HG03045 (cell line): Measurements from ENCODE around the gene GPR158.
"Not testable (repeated sequence)": the region's sequence is repeated elsewhere in the genome, so short reads cannot be mapped to it uniquely, and the experiment has no call there.

Experiments used
- ATAC-seq: cut with Tn5 transposase; IDR thresholded peaks from one replicate; pipeline ENCODE4 v1.9.1; 2021; ENCODE audit warnings: mild to moderate bottlenecking, moderate library complexity; ENCODE audit not compliant: unreplicated experiment

The GPR158 gene, protein sequence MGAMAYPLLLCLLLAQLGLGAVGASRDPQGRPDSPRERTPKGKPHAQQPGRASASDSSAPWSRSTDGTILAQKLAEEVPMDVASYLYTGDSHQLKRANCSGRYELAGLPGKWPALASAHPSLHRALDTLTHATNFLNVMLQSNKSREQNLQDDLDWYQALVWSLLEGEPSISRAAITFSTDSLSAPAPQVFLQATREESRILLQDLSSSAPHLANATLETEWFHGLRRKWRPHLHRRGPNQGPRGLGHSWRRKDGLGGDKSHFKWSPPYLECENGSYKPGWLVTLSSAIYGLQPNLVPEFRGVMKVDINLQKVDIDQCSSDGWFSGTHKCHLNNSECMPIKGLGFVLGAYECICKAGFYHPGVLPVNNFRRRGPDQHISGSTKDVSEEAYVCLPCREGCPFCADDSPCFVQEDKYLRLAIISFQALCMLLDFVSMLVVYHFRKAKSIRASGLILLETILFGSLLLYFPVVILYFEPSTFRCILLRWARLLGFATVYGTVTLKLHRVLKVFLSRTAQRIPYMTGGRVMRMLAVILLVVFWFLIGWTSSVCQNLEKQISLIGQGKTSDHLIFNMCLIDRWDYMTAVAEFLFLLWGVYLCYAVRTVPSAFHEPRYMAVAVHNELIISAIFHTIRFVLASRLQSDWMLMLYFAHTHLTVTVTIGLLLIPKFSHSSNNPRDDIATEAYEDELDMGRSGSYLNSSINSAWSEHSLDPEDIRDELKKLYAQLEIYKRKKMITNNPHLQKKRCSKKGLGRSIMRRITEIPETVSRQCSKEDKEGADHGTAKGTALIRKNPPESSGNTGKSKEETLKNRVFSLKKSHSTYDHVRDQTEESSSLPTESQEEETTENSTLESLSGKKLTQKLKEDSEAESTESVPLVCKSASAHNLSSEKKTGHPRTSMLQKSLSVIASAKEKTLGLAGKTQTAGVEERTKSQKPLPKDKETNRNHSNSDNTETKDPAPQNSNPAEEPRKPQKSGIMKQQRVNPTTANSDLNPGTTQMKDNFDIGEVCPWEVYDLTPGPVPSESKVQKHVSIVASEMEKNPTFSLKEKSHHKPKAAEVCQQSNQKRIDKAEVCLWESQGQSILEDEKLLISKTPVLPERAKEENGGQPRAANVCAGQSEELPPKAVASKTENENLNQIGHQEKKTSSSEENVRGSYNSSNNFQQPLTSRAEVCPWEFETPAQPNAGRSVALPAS (N-terminal part only)

DNA sequence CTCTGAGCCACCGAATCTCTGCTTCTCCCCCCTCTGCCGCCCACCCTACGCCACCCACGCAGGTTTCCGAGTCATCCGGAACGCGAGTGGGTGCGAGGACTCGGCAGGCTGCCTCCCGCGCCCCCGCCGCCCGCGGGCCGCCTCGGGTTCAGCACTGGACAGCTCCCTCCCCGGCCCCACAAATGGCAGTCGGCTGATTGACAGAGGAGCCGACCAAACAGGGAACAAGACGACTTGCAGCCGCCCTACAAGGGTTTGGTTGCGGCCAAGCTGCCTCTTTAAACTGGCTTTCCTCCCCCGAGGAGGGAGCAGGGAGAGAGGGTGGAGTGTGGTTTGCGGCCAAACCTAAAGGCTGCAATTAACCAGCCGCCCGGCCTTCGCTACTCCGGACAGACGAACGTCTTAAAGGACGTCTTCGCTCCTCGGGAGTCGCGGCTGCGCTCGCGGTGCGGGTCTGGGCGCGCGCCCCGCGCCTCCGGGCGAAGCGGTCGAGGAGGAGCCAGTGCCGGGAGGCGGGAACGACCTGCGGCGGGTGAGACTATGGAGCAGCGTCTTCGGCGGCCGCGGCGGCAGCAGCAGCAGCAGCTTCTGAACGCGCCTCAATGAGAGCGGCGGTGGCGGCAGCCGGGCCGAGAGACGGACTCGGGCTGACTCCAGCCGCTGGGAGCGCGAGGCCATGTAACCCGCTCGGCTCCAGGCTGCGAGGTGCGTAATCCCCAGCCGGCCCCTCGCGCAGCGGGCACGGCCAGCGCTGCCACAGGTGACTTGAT lies at the start of gene GPR158:
TSS of gene GPR158 (plus strand) at position 541 of the 770 bp plus-strand sequence. CDS start 420 bp downstream, outside the sequence.
- ATAC-seq = no peak

DNA sequence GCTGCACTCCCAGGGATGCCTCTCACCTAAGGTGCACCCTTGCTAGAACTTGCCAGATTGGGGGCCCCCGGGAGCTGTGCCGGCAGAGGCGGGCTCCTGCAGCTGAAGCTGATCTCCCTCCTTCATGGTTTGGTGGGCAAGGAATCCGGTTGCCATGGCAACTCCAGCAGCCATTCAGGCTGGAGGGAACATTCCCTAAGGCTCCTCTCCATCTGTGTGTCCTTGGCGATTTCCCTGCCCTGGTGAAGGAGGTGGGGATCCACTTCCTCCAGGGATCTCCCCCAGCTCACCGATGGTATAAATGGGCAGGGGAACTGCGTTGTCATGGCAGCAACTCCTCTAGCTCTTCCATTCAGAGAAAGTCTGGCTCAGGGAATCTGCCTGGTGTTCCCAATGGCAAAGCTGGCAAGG lies 49.6 kb upstream of the GPR158 start:
- no peak for ATAC-seq

DNA sequence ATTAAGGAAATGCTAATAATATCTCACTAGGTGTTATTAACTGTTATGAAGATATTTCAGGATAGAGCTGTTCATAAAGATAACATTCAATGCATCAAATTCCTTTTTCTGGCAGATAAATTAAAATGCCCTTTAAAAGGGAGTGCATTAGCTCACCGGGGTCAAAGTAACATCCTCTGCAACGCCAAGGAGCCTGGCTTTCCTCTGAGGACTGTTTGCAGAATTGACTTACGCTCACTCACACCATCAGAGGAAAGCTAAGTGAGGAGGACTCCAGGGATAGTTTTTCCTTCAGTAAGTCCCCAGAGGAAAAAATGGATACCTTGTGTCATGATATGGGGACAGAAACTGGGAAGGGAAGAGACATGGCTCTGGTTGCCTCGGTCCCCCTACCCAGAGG lies 45.2 kb upstream of the GPR158 start:
- no peak for ATAC-seq

DNA sequence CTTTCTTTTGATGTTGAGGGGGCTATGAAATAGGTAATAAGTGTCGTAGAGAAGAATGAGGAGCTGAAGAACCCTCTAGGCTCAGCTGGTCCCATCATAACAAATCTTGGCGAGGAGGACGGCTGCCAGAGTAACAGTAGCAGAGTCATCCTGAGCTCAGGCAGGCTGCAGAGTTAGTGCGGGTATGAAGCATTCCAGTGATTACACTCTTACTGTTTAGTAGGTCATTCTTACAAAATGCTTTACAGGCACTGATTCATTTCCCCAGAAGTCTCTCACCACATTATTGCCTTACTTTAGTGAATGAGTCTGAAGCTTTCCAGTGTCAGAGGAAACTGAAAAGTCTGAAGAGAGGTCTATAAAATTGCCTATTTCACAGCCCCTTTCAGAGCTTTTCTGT lies 43.9 kb upstream of the GPR158 start:
- no peak for ATAC-seq

DNA sequence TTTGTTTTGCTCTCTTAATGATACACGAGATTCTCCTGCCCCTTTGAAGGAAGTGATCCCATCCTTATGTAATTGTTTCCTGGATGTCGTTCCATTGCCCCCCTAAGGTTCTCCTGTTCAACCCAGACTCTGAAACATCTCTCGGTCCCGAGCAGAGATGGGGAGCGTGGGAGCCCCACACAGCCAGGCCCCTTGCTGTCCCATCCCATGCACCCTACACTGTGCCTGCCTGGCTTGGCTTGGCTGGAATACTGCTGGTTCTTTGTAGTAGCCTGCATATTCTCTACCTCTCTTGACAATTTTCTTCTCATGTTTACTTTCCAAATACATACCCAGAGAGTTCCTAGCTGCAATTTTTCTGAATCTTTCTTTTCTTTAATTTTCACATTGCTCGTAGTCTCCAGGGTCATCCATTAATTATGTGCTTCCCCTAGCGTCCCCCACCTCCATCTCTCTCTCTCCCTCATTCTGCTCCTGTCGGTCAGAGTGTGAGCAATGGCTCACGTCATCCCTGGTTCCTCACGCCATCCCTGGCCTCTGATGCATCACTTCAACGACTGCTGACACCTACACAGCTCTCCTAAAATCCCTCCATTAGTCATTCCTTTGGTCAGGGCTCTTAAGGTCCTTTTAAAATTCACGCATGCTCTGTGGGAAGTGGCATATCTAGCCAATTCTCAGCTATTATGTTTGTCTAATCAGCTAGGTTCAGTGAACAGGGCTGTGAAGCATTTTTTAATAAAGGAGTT lies 32.5 kb upstream of the GPR158 start:
- no peak for ATAC-seq

DNA sequence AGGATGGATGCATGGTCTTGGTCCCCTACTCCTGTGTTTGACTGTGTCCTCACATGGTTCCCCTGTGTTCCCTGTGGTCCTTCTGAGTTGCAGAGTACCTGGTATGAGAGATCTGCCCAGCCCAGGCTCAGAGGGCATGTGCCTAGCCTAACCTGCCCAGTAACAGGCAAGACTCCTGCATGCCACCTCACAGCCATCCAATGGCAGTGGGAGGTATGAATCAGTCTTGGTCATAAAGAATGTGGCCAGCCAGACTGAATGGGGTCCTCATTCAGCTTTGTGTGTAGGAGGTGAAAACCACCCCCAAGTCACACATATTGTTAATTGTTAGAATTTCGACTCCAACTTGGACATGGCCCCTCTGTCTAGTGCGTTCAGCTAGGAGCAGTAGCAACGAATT lies 17.2 kb upstream of the GPR158 start:
- ATAC-seq = no peak

DNA sequence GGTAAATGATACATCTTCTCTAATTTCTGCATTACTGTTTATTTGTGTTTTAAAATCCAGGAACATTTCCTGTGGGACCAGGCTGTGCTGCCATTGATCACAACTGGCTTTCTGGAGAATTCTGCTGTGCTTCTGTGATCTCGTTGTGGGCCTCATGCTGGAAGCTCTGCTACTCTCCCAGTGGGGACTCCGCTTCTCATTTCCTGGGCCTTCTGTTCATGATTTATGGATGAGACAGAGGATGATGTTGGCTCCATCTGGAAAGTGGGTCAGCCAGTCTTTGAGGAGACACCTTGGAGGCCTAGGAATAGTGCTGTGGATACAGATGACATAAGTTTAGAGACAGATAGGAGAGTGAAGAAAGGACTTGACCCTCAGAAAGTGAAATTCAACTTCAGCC lies 15.2 kb upstream of the GPR158 start:
- no peak for ATAC-seq

DNA sequence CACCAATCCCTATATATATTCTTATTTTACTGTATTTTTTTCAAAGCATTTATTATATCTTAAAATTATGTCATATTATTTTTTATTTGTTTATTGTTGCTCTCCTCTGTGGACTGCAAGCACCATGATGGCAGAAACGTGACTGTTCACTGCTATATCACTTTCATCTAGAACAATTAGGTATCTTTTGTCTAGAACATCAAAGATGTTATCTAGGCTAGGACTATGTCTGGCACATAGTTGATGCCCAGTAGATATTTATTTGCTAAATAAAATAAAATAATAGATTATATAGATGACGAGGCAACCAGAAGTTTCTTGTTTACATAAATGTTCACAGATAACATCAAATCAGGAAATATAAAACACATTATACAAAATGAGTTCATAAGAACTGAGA lies 12.4 kb upstream of the GPR158 start:
- ATAC-seq = no peak

DNA sequence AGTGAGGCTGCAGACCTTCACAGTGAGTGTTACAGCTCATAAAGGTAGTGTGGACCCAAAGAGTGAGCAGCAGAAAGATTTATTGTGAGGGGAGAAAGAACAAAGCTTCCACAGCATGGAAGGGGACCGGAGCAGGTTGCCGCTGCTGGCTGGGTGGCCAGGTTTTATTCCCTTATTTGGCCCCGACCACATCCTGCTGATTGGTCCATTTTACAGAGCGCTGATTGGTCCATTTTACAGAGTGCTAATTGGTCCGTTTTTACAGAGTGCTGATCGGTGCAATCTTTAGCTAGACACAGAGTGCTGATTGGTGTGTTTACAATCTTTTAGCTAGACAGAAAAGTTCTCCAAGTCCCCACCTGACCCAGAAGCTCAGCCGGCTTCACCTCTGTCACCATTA lies 11.3 kb upstream of the GPR158 start:
- ATAC-seq = not testable (repeated sequence)

DNA sequence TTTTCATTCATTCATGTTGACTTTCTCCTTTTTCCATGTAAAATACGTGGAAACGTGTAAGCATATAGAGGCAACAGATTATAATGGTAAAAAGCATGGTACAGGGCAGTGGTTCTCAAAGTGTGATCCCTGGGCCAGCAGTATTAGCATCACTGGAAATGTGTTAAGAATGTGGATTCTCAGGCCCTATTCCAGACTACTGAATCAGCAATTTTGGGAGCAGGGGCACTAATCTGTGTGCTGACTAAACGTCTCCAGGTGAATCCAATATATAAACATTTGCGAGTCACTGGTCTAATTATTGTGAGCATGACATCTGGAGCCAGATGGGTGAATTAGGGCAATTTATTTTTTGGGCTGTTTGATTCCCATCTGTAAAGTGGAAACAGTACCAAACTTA lies 5.1 kb upstream of the GPR158 start:
- ATAC-seq = no peak

DNA sequence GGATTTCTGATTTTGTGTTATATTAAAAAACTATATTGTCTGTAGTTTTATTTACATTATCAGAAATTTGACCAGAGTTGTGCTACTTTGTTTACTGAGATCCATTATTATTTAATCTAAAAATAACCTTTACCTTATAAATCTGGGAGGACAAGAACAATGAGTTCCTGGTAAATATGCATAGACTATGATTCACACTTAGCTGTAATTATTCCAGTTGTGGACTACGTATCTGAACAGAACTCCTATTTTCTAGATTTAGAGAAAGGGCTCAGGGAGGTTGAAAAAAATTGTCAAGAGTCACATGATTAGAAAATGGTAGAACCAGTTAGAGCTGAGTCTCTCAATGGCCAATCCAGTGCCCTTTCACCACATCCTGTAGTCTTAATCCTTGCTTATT lies 4.2 kb upstream of the GPR158 start:
- no peak for ATAC-seq

DNA sequence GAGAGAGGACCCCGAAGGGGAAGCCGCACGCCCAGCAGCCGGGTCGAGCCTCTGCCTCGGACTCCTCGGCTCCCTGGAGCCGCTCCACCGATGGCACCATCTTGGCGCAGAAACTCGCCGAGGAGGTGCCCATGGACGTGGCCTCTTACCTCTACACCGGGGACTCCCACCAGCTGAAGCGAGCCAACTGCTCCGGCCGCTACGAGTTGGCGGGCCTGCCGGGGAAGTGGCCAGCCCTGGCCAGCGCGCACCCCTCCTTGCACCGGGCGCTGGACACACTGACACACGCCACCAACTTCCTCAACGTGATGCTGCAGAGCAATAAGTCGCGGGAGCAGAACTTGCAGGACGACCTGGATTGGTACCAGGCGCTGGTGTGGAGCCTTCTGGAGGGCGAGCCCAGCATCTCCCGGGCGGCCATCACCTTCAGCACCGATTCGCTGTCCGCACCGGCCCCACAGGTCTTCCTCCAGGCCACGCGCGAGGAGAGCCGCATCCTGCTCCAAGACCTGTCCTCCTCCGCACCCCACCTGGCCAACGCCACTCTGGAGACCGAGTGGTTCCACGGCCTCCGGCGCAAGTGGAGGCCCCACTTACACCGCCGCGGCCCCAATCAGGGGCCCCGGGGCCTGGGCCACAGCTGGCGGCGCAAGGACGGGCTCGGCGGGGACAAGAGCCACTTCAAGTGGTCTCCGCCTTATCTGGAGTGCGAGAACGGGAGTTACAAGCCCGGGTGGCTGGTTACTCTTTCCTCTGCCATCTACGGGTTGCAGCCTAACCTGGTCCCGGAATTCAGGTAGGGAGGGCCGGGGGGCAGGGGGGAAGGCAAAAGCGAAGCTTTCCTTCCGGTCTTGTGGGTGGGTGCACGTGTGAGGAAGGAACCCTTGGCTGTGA lies 973 bp downstream of the GPR158 start:
- ATAC-seq = no peak

DNA sequence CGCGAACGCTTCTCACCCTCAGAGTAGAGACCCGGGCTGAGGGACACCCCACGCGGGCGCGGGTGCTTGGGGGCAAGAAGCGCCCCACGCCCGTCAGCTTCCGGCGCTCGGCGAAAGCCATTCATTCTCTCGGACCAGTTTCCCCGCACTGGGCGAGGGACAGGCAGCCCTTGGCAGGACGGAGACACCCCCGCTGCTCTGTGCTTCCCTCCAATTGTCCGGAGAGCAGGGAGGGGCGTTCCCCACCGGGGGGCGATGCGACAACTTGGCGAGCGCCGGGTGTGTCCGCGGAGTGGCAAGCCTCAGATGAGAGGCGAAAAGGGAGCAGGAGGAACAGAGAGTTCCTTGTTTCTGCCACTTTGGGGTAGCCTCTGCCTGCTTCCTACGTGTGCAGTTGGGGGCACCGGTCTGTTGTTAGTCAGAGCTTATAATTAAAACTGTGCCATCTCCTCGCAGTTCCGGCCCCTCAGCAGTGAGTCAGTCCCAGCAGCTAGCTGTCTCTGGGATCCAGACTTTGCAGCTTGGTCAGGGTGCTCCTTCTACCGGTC lies 1.7 kb downstream of the GPR158 start:
- ATAC-seq = no peak

DNA sequence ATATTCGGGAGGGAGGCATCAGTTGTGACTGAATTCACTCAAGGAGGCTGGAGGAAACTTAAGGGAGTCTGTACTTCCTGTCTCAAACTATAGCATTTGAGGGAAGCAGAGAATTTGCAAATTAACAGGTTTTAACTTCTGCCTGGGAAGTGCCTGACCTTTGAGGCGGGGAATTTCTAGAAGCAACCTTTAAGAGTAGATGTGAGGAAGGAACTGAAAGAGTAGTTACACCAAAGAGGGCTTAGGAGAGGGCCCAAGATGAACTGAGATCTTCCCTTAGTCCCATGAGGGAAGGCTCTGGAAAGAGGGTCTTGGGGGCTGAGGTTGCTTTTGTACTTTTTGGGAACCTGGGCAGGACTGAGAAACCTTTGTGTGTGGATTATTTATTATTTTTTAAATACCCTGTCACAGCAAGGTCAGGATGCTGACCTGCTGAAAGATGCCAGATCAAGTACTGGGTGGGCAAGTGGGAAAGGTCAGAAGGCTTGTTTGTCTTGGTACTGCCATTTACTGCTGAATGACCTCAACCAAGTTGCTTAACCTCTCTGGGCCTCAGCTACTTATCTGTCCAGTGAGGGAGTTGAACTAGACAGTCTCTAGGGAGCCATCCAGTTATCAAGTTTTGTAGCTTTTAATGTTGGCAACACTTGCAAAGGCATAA lies 2.4 kb downstream of the GPR158 start:
- no peak for ATAC-seq

DNA sequence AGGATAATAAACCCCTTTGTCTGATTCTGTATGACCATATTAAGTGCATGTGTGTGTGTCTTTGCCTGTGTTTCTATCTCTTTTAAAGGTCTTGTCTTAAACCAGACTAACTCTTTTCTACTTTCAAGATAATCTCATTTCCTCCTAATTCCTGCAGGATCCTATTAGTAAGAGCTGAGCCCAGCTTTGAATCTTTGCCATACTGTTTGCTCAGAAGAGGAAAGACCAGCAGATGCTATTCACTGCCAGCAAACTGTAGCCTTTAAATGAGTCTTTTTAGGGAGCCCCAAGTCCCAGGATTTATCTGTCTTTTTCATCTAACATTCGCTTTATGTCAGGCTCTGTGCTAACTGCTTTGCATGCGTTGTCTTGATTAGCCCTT lies 2.9 kb downstream of the GPR158 start:
- no peak for ATAC-seq

DNA sequence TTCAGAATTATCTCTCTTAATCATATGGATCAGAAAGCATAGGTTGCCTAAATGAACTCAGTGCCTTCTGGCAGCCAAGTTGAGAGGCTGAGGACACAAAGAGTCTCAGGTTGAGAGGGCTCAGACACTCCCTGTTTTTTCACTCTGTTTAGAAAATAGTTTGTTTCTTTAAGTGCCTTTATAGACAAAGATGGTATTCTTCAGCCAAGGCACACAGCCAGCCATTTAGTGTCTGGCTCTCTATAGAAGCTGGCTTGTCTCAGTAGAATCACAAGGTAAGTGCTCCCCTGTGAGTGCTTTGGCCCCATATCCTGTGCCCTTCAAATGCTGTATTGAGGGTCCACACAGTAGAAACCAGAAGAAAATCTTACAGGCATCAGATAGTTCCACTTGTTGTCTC lies 3.6 kb downstream of the GPR158 start:
- no peak for ATAC-seq

DNA sequence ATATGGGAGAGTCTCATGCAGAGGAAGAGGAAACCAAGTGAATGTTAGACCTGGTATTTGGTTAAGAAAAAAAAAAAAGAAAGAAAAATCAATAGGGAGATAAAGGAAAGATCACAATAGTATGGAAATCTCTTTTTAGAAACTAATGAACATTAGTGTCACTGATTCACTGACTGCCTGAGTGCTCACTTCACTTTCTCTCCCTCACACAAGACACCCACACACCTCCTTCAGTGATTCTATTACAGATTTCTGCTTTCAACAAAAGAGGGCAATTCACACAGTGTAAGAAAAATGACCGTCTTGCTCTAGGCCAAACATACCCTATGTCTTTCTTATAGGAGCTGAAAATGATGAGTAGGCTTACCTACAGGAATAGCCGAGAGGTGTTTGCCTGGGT lies 6.0 kb downstream of the GPR158 start:
- no peak for ATAC-seq

DNA sequence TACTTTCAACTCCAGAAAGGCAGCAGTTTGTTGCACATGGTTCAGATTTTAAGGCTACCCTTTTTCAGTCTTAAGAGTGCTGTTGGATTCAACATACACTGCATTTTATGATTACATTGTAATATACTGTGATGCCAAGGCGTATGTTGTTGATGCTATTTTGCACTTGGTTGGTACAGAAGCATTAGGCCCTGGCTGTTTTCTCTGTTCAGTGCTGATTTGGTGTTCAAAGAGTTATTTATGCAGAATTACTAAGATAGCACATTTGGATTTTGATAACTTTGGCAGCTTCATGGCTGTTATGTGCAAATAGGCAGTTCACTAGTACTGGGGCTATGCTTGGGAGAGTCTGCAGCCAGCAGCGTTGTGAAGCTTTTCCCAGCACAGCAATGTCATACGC lies 7.8 kb downstream of the GPR158 start:
- ATAC-seq = no peak
